Testis (tissue), 3 donors: ENCODE results near the gene ZNF177. TPM values are rescaled to one million over a fixed set of nuclear protein-coding genes. Genes with fewer than 3 reads are reported as not detected.

Experiments
- DNase-seq: peaks from one replicate; pipeline ENCODE4 v3.0.0-alpha.2; 2019
- H3K27ac ChIP-seq, 2 donors: fragments of 200-600 bp; sonication (generic); one replicate each; pipeline ENCODE4 v1.5.1; 2019
- H3K27me3 ChIP-seq: fragments of 200-600 bp; sonication (generic); one replicate; pipeline ENCODE4 v1.5.1; 2019
- H3K36me3 ChIP-seq: fragments of 200-600 bp; sonication (generic); one replicate; pipeline ENCODE4 v1.5.1; 2017; ENCODE audit warnings: low read depth; ENCODE audit errors: missing control alignments
- H3K4me1 ChIP-seq: fragments of 200-600 bp; sonication (generic); one replicate; pipeline ENCODE4 v1.5.1; 2019
- H3K4me3 ChIP-seq, 2 donors: fragments of 200-600 bp; sonication (generic); one replicate each; pipeline ENCODE4 v1.5.1; 2017 to 2019
- H3K9me3 ChIP-seq: fragments of 200-600 bp; sonication (generic); one replicate; pipeline ENCODE4 v1.5.1; 2017
- POLR2A ChIP-seq: fragments of 450-650 bp; IDR thresholded peaks from one replicate; pipeline ENCODE4 v1.6.1; 2017; ENCODE audit warnings: antibody characterized with exemption, mild to moderate bottlenecking, moderate library complexity
- WGBS, 2 donors: methylation state at CpG; one replicate each; pipeline ENCODE4 v1.1.5; 2018; 5-methylcytosine and 5-hydroxymethylcytosine counted together
- intact Hi-C: fragments of 100-400 bp; cut with DNase I; formaldehyde crosslinking; loops from one replicate; pipeline ENCODE4 v1.15.1; 2023; ENCODE audit warnings: low total_unique reads
- polyA plus RNA-seq: library from polyadenylated mRNA; stranded (reverse); fragments of 350-450 nt; fragmentation: Illumina TruSeq; extraction: RNeasy Lipid Tissue Mini Kit (QIAGEN cat#74804); gene quantifications from one replicate; pipeline ENCODE4 v1.2.3, GENCODE V29; 2014; ENCODE audit warnings: low read depth, low replicate concordance; ENCODE audit not compliant: insufficient read depth
- total RNA-seq, 2 donors: library from RNA; depleted of rRNA; stranded (reverse); fragments of >200 nt; gene quantifications; one replicate each; pipeline ENCODE4 v1.2.3, GENCODE V29; 2016
- TF ChIP-seq, protein P1 (sequence below), 3 experiments: fragments of 450-650 bp in 2 of 3; fragments of 200-600 bp in 1 of 3; sonication (generic) in 1 of 3; IDR thresholded peaks; one replicate each; pipeline ENCODE4 v1.5.1; 2016 to 2019; ENCODE audit warnings: antibody characterized with exemption in 3 of 3, mild to moderate bottlenecking in 2 of 3, moderate library complexity in 1 of 3

Gene ZNF177
- total and polyA plus RNA-seq, 3 donors from 2014 or later, result 11.9 to 20.7 (median 16.5) TPM

DNA sequence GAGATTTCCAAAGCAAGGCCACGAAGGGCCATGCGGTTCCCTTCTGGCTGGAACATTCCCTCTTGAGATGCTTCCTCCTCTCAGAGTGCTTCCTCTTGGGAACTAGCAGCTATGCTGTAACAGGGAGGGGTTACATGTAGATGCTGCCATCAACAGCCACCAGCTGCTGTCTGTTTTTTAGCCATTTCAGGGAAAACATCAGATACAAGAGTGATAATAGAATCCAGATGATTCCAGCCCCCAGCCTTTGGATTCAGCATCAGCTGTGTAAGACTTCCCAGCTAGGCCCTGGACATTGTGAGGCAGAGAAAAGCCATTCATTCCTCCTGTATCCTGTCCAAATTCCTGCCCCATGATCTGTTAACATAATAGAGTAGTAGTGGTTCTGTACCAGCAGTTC lies 8.2 kb upstream of the ZNF177 start:
- peaks cover 4% of the 10 kb centered on the region for H3K36me3 ChIP-seq
- WGBS, 2 donors, result 95 to 96% methylated on average over 2 of the region's 2 CpGs
- no peaks in the 10 kb centered on the region for H3K9me3 ChIP-seq

DNA sequence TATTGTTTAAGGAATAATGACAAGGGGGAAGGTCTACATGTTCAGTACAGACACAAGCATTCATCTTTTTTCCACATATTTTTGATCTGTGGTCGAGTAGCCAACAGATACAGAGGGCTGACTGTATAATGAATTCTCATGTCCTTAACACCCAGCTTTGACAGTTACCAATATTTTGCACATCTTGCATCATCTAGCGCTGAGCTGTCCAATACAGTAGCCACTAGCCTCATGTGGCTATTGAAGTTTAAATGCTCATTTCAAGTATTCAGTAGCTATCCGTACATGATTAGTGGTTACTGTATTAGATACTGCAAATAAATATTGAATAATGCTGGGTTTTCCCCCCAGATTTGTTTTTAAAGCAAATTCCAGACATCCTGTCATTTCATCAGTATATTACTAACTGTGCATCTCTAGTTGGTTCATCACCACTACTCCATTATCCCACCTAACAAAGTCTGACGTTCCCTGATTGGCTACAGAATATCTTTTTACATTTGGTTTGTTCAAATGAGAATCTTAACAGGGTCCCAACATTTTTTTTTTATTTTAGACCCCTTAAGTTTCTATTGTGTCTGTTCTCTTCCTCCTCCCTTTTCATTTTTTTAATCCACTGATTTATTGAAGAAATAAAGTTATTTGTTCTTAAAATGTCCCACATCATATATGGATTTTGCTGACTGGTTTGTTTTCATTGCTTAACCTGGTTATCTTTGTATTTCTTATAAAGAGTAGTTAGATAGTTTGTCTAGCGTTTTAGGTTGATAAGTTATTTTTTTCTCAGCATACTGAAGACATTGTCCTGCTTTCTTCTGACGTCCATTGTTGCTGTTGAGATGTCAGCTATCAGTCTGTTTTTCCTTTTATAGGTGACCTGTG lies 8.2 kb downstream of the ZNF177 start:
- 90 to 91% methylated on average over 6 of the region's 6 CpGs for WGBS, 2 donors
- Histone ChIP-seq H3K27me3 (no peaks in the 10 kb centered on the region), H3K4me1 (no peaks in the 10 kb centered on the region), H3K36me3 (no peaks in the 10 kb centered on the region), H3K9me3 (no peaks in the 10 kb centered on the region), H3K4me3 (no peak overlapping the region), H3K27ac (no peak overlapping the region)
- TF ChIP-seq, protein P1, sequence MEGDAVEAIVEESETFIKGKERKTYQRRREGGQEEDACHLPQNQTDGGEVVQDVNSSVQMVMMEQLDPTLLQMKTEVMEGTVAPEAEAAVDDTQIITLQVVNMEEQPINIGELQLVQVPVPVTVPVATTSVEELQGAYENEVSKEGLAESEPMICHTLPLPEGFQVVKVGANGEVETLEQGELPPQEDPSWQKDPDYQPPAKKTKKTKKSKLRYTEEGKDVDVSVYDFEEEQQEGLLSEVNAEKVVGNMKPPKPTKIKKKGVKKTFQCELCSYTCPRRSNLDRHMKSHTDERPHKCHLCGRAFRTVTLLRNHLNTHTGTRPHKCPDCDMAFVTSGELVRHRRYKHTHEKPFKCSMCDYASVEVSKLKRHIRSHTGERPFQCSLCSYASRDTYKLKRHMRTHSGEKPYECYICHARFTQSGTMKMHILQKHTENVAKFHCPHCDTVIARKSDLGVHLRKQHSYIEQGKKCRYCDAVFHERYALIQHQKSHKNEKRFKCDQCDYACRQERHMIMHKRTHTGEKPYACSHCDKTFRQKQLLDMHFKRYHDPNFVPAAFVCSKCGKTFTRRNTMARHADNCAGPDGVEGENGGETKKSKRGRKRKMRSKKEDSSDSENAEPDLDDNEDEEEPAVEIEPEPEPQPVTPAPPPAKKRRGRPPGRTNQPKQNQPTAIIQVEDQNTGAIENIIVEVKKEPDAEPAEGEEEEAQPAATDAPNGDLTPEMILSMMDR (IDR thresholded peaks at IDR 0.05), result no peak
- no peak for TF ChIP-seq POLR2A
- intact Hi-C loops, result no loop called here
- DNase-seq, result no peak

More for the DNA sequence above, 8.2 kb upstream of the ZNF177 start:
- TF ChIP-seq, protein P1 (IDR thresholded peaks at IDR 0.05), result no peak
- no peak for TF ChIP-seq POLR2A
- intact Hi-C loops, result no loop called here
- no peaks in the 10 kb centered on the region for H3K27me3 ChIP-seq
- H3K4me3 ChIP-seq, result no peak overlapping the region
- no peaks in the 10 kb centered on the region for H3K4me1 ChIP-seq
- H3K27ac ChIP-seq, result no peak overlapping the region
- DNase-seq, result no peak

DNA sequence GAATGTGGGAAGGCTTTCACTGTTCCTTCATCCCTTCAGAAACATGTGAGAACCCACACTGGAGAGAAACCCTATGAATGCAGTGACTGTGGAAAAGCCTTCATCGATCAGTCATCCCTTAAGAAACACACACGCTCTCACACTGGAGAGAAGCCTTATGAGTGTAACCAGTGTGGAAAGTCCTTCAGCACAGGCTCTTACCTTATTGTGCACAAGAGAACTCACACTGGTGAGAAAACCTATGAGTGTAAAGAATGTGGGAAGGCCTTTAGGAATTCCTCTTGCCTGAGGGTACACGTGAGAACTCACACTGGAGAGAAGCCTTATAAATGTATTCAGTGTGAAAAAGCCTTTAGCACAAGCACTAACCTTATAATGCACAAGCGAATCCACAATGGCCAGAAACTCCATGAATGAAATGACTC lies 18.6 kb downstream of the ZNF177 start:
- peaks cover 12% of the 10 kb centered on the region for H3K36me3 ChIP-seq
- no peak for DNase-seq
- H3K27ac ChIP-seq, result no peak overlapping the region
- H3K4me3 ChIP-seq, result no peak overlapping the region
- TF ChIP-seq, protein P1 (IDR thresholded peaks at IDR 0.05), result no peak
- no peak for TF ChIP-seq POLR2A
- intact Hi-C loops, result no loop called here
- 83 to 97% methylated on average over 4 of the region's 4 CpGs for WGBS, 2 donors
- H3K9me3 ChIP-seq, result no peaks in the 10 kb centered on the region
- no peaks in the 10 kb centered on the region for H3K4me1 ChIP-seq
- no peaks in the 10 kb centered on the region for H3K27me3 ChIP-seq

DNA sequence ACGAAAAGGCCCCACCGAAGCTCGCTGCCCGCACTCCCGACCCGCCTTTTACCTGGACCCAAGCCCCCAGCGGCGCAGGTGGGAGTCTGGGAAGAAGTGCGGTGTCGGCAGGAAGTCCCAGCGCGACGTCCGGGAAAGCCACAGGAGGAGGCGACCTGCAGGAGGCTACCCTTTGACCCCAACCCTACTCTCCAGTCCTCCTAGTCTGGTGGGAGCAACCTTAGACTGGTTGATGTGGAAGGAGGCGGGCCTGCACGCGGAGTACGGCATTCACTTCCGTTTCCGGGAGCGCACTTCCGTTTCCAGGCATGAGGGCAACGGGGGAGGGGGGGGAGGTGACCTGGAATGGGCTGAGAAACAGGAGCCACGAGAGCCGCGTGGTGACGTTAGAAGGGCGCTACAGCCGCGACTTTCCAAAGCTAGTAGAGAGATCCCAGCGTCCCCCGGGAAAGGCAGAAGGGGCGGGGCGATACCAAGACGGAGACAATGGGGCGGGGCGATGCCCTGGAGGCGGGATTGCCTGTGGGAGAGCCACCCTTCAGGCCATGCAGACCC lies 44.1 kb downstream of the ZNF177 start:
- Histone ChIP-seq H3K4me3 (peak overlapping the region; percentile 55 to 69), H3K27me3 (no peaks in the 10 kb centered on the region), H3K27ac (peak overlapping the region; percentile 48 to 63), H3K4me1 (no peaks in the 10 kb centered on the region), H3K9me3 (no peaks in the 10 kb centered on the region), H3K36me3 (no peaks in the 10 kb centered on the region)
- TF ChIP-seq, protein P1 (IDR thresholded peaks at IDR 0.05), result no peak
- no peak for TF ChIP-seq POLR2A
- peak; percentile 96 for DNase-seq
- 1 to 5% methylated on average over 7 to 39 of the region's 39 CpGs for WGBS, 2 donors
- intact Hi-C loops, result no loop called here
